Neural progenitor cell (in vitro differentiated cells): ENCODE results near the gene FKBP15. TPM values are rescaled to one million over a fixed set of nuclear protein-coding genes. Genes with fewer than 3 reads are reported as not detected.

Experiments used
- DNase-seq: peaks from one replicate; pipeline ENCODE4 v3.0.0-alpha.2; 2016; ENCODE audit warnings: low spot score
- H2AFZ ChIP-seq: fragments of 200-600 bp; sonication (generic); replicated peaks from 2 replicates; pipeline ENCODE4 v1.6.1; 2016; ENCODE audit warnings: antibody characterized with exemption
- H3F3A ChIP-seq: fragments of 200-600 bp; sonication (generic); 2 replicates; pipeline ENCODE4 v1.6.1; 2016; ENCODE audit warnings: antibody characterized with exemption, low read depth
- H3K27ac ChIP-seq: fragments of 200-600 bp; sonication (generic); 2 replicates; pipeline ENCODE4 v1.5.1; 2016; ENCODE audit warnings: mild to moderate bottlenecking
- H3K27me3 ChIP-seq: fragments of 200-600 bp; sonication (generic); 2 replicates; pipeline ENCODE4 v1.6.1; 2016; ENCODE audit warnings: mild to moderate bottlenecking, moderate library complexity
- H3K36me3 ChIP-seq: fragments of 200-600 bp; sonication (generic); 2 replicates; pipeline ENCODE4 v1.5.1; 2016
- H3K4me1 ChIP-seq: fragments of 200-600 bp; sonication (generic); 2 replicates; pipeline ENCODE4 v1.6.1; 2016; ENCODE audit warnings: mixed run types
- H3K4me2 ChIP-seq: fragments of 200-600 bp; sonication (generic); 2 replicates; pipeline ENCODE4 v1.6.1; 2016
- H3K4me3 ChIP-seq: fragments of 200-600 bp; sonication (generic); 2 replicates; pipeline ENCODE4 v1.5.1; 2016
- H3K79me2 ChIP-seq: fragments of 200-600 bp; sonication (generic); 2 replicates; pipeline ENCODE4 v1.6.1; 2016; ENCODE audit warnings: low read depth
- H3K9ac ChIP-seq: fragments of 200-600 bp; sonication (generic); 2 replicates; pipeline ENCODE4 v1.6.1; 2016
- H3K9me3 ChIP-seq: fragments of 200-600 bp; sonication (generic); 2 replicates; pipeline ENCODE4 v1.5.1; 2016; ENCODE audit warnings: low read depth
- H4K20me1 ChIP-seq: fragments of 200-600 bp; sonication (generic); 2 replicates; pipeline ENCODE4 v1.6.1; 2016; ENCODE audit warnings: low read depth
- H3K27ac Mint-ChIP-seq: 3 replicates; pipeline ENCODE4 v1.8.0; 2021; ENCODE audit warnings: mixed read lengths
- H3K27me3 Mint-ChIP-seq: 2 replicates; pipeline ENCODE4 v1.8.0; 2022; ENCODE audit warnings: low read depth, mild to moderate bottlenecking, inconsistent platforms, moderate library complexity, mixed read lengths; ENCODE audit not compliant: insufficient read depth
- H3K36me3 Mint-ChIP-seq: 3 replicates; pipeline ENCODE4 v1.8.0; 2021; ENCODE audit warnings: mixed read lengths
- H3K4me1 Mint-ChIP-seq: 3 replicates; pipeline ENCODE4 v1.8.0; 2021; ENCODE audit warnings: mixed read lengths
- H3K4me3 Mint-ChIP-seq: 3 replicates; pipeline ENCODE4 v1.8.0; 2021; ENCODE audit warnings: mild to moderate bottlenecking, moderate library complexity, mixed read lengths
- H3K9me3 Mint-ChIP-seq: 3 replicates; pipeline ENCODE4 v1.8.0; 2020; ENCODE audit warnings: mixed read lengths
- CTCF ChIP-seq: fragments of 200-600 bp; sonication (generic); IDR thresholded peaks from 2 replicates; pipeline ENCODE4 v1.5.1; 2017; ENCODE audit warnings: antibody characterized with exemption, mild to moderate bottlenecking
- EZH2 ChIP-seq: fragments of 200-600 bp; sonication (generic); IDR thresholded peaks from 2 replicates; pipeline ENCODE4 v1.6.1; 2017; ENCODE audit warnings: antibody characterized with exemption, mild to moderate bottlenecking, moderate library complexity
- EZH2phosphoT487 ChIP-seq: fragments of 200-600 bp; sonication (generic); IDR thresholded peaks from 2 replicates; pipeline ENCODE4 v1.6.1; 2017; ENCODE audit warnings: antibody characterized with exemption
- total RNA-seq: library from RNA; depleted of rRNA; stranded (reverse); fragments of >200 nt; gene quantifications from 2 replicates; pipeline ENCODE4 v1.2.3, GENCODE V29; 2015; ENCODE audit warnings: low replicate concordance

FKBP15 gene
- total RNA-seq, 1 donor from 2014 or later: 25.5 TPM

DNA sequence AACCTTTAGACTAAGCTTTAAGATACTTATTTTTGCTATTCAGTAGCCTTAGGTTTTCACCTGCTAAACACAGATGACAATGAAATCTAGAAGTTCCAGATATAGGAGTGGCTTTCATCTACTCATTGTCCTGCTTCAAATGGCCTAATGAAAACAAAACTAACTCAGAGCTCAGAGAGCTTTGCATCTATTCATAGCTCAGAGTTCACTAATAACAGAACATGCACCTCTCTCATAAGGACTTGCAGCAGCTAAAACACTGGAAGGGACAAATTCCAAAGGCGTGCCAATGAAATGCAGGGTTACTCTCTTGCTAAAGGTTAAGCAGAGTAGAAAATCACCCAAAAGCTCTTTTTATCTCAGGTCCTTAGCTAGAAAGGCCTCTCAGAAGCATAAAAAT, 41.2 kb downstream of the FKBP15 start:
- H3K9me3 Mint-ChIP-seq: no peaks in the 10 kb centered on the region
- Histone ChIP-seq H3K27me3 (no peaks in the 10 kb centered on the region), H3K27ac (no peak overlapping the region), H3K79me2 (no peaks in the 10 kb centered on the region), H3F3A (no peaks in the 10 kb centered on the region), H3K36me3 (no peaks in the 10 kb centered on the region), H3K9me3 (no peaks in the 10 kb centered on the region), H3K4me3 (no peak overlapping the region), H4K20me1 (no peaks in the 10 kb centered on the region), H3K9ac (no peak overlapping the region), H3K4me2 (no peak overlapping the region), H2AFZ (no peak overlapping the region), H3K4me1 (no peaks in the 10 kb centered on the region)
- no peak overlapping the region for H3K27ac Mint-ChIP-seq
- H3K27me3 Mint-ChIP-seq: no peaks in the 10 kb centered on the region
- no peak overlapping the region for H3K4me3 Mint-ChIP-seq
- peaks cover 16% of the 10 kb centered on the region for H3K36me3 Mint-ChIP-seq
- TF ChIP-seq EZH2phosphoT487 (no peak), CTCF (no peak), EZH2 (no peak)
- no peak for DNase-seq
- H3K4me1 Mint-ChIP-seq: no peaks in the 10 kb centered on the region

- Mint-ChIP-seq H3K27ac (no peak overlapping the region), H3K4me1 (no peaks in the 10 kb centered on the region), H3K4me3 (no peak overlapping the region), H3K9me3 (no peaks in the 10 kb centered on the region), H3K27me3 (peaks cover 3% of the 10 kb centered on the region), H3K36me3 (peaks cover 21% of the 10 kb centered on the region)
- no peak overlapping the region for H2AFZ ChIP-seq
- no peaks in the 10 kb centered on the region for H3K27me3 ChIP-seq
- H3K27ac ChIP-seq: no peak overlapping the region
- H3K9ac ChIP-seq: no peak overlapping the region
- no peak overlapping the region for H3K4me2 ChIP-seq
- H3K9me3 ChIP-seq: no peaks in the 10 kb centered on the region
- no peaks in the 10 kb centered on the region for H3F3A ChIP-seq
- no peaks in the 10 kb centered on the region for H3K4me1 ChIP-seq
- no peaks in the 10 kb centered on the region for H3K79me2 ChIP-seq
- peaks cover 2% of the 10 kb centered on the region for H3K36me3 ChIP-seq
- no peak for DNase-seq
- no peak overlapping the region for H3K4me3 ChIP-seq
- H4K20me1 ChIP-seq: no peaks in the 10 kb centered on the region
- no peak for TF ChIP-seq EZH2
- TF ChIP-seq CTCF: no peak
- no peak for TF ChIP-seq EZH2phosphoT487
Observed at GRCh38 chr9:113178087-113178486, 43.0 kb downstream of the FKBP15 start.

- Histone ChIP-seq H3K4me1 (no peaks in the 10 kb centered on the region), H4K20me1 (no peaks in the 10 kb centered on the region), H3K9me3 (no peaks in the 10 kb centered on the region), H3K36me3 (peaks cover 6% of the 10 kb centered on the region), H3K79me2 (no peaks in the 10 kb centered on the region), H3F3A (no peaks in the 10 kb centered on the region), H3K4me3 (no peak overlapping the region), H3K27ac (no peak overlapping the region), H3K9ac (no peak overlapping the region), H3K27me3 (no peaks in the 10 kb centered on the region), H3K4me2 (no peak overlapping the region), H2AFZ (no peak overlapping the region)
- Mint-ChIP-seq H3K4me1 (no peaks in the 10 kb centered on the region), H3K36me3 (peaks cover 29% of the 10 kb centered on the region), H3K27ac (no peak overlapping the region), H3K9me3 (no peaks in the 10 kb centered on the region), H3K4me3 (no peak overlapping the region), H3K27me3 (peaks cover 3% of the 10 kb centered on the region)
- TF ChIP-seq EZH2 (no peak), EZH2phosphoT487 (no peak), CTCF (no peak)
- DNase-seq: no peak
Observed at GRCh38 chr9:113177251-113177650, 43.8 kb downstream of the FKBP15 start.
